HG03066 (cell line): Measurements from ENCODE around the gene SRGAP1.
"Not testable (repeated sequence)": the region's sequence is repeated elsewhere in the genome, so short reads cannot be mapped to it uniquely, and the experiment has no call there.

Source experiments
- ATAC-seq: cut with Tn5 transposase; IDR thresholded peaks from one replicate; pipeline ENCODE4 v1.9.1; 2021; ENCODE audit warnings: low read depth; ENCODE audit not compliant: unreplicated experiment

SRGAP1 gene

DNA sequence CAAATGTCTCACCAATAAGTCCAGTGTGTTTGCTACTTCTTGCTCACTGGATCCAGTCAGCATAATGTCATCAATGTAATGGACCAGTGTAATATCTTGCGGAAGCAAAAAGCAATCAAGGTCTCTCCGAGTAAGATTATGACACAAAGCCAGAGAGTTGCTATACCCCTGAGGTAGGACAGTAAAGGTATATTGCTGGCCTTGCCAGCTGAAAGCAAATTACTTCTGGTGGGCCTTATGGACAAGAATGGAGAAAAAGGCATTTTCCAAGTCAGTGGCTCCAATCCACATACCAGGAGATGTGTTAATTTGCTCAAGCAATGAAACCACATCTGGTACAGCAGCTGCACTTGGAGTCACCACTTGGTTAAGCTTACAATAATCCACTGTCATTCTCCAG, 288.2 kb downstream of the SRGAP1 start:
- not testable (repeated sequence) for ATAC-seq

GRCh38 chr12:64137117-64137516, 292.6 kb downstream of the SRGAP1 start:
- no peak for ATAC-seq

DNA sequence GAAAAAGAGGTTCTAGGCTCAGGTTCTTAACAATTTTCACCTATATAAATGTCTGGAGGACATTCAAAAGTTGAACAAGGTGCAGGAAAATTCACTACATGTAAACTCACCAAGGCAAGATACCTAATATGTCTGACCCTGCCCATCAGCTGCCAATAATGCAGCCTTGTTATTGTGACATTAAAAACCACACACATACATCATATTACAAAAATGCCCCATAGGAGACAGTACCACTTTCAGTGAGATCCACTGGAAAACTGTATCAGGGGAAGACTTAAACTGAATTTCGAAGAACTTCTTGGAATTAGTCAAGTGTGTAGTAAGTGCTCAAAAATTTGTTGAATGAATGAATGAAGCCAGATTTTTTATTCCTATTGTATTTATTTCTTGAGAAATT, 294.5 kb downstream of the SRGAP1 start:
- no peak for ATAC-seq

DNA sequence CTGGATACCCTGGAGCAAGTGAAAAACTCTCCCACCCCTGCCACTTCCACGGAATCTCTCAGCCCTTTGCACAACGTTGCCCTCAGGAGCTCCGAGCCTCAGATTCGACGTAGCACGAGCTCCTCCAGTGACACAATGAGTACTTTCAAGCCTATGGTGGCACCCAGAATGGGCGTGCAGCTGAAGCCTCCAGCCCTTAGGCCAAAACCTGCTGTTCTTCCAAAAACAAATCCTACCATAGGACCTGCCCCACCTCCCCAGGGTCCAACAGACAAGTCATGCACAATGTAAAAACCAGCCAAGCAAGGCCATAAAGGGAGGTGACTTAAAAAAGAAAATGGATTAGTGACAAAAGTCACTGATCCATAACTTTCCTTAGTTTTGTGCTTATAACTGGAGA, 297.9 kb downstream of the SRGAP1 start:
- ATAC-seq, result no peak

DNA sequence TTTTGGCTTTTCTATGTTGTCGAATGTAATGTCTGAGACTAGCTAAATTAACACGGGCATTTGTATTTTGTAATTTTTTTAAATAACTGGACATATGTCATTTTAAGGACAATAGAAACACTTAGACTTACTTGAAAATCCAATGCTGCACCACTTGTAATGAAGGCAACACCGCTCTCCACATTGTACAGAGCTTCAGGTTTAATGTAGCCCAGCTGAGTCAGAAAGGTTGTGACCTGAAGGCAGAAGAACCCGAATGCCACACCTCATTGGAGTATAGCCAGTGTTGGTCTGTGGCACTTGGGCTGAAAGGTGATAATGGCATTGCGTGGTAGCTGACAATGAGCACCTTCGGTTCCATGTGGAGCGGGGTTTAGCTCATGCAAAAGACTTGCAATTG, 298.3 kb downstream of the SRGAP1 start:
- no peak for ATAC-seq

DNA sequence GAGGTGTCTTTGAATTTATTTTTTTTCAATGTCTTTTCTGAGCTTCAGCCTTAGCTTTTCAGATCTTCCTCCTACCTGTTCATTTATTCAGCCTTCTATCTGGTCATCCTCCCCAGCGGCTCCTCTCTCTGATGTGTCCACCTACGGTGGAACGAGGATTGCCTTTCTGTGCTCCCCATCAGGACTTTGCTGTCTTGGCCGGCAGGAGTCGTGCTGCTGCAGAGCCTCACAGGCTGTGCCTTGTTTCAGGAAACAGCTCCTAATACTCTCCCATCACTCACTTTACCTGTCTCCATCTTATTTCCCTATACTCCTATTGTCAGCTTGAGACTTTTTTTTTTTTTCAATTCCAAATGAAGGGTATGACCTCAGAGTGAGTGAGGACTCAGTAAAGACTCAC, 300.7 kb downstream of the SRGAP1 start:
- ATAC-seq, result no peak

DNA sequence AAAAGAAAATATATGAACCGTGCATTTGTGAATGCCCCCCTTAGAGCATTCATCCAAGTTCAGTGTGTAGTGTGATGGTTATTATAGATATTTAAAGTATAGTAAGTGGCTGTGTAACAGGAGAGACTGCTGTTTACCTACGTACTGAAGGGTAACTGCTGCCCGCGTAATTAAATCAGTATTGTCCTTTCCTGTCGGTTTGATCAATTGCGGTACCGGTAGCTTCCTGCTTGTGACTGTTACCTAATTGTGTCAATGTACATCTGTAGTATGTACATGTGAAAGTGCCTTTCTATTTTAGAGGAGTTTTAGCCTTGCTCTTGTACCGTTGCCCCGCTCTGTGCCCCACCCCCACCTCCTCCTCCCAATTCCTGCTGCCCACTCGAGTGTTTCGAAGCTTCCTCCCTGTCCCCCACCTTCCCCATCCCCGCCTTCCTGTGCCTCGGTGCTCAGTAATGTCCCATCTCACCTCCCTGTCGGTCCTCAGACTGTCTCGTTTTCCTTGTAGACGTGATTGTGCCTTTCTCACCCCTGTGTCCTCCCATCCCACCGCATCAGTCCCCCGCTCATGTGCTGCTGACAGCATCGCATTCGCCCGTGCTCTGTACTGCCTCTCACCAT, 302.6 kb downstream of the SRGAP1 start:
- no peak for ATAC-seq

- ATAC-seq, result no peak
These were observed 303.4 kb downstream of the SRGAP1 start for GRCh38 chr12:64147875-64148274.

DNA sequence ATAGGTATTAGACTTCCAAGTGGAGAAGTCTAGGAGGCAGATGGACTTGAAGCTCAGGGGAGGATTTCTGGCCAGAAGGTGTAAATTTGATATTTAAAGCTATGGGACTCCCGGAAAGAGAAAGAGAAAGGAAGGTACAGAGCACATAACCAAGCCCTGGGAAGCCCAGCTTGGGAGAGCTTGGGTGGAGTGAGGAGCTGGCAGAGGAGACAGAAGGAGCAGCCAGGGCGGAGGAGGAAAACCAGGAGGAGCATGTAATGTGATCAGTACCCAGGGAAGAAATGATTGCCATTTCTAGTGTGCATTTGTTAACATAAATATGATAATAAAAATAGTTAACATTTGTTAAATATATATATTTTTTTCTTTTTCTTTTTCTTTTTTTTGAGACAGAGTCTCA, 310.2 kb downstream of the SRGAP1 start:
- no peak for ATAC-seq

DNA sequence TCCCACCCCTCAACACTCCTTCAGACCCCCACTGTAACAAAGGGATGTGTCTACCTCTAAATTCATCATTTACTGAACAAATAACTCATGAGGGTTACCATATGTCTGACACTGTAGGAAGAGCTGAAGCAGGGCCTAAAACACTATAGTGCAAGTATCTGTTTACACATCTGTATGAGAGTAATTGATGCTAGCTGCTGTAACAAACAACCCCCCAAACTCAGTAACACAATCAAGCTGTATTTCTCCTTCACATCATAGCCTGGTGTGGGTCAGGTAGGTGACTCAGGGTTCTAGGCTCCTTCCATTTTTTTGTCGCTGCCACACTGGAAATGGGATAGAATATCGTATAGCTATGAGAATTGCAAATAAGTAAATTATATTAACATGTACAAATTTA, 312.6 kb downstream of the SRGAP1 start:
- ATAC-seq, result no peak

GRCh38 chr12:64160021-64160710, 315.7 kb downstream of the SRGAP1 start:
- ATAC-seq, result no peak

DNA sequence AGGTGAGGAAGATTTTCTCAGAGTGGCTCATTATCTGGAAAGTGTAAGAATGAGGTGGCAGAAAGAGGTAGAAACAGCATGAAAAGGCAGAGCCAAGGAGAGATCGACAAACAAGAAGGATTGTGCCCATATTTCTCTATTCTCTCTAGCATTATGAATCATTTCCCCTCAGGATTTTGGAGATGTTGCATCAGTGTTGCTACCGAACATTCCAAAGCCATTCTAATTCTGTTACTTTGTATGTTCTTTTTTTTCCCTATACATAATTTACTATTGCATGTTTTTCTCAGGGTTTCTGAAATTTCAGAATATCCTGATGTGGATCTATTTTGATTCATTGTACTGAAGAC, 316.2 kb downstream of the SRGAP1 start:
- ATAC-seq, result no peak

DNA sequence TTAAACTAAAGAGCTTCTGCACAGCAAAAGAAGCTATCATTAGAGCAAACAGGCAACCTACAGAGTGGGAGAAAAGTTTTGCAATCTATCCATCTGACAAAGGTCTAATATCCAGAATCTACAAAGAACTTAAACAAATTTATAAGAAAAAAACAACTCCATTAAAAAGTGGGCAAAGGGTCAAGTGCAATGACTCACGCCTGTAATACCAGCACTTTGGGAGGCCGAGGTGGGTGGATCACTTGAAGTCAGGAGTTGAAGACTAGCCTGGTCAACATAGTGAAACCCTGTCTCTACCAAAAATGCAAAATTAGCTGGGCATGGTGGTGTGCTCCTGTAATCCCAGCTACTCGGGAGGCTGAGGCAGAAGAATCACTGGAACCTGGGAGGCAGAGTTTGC, 322.1 kb downstream of the SRGAP1 start:
- not testable (repeated sequence) for ATAC-seq

DNA sequence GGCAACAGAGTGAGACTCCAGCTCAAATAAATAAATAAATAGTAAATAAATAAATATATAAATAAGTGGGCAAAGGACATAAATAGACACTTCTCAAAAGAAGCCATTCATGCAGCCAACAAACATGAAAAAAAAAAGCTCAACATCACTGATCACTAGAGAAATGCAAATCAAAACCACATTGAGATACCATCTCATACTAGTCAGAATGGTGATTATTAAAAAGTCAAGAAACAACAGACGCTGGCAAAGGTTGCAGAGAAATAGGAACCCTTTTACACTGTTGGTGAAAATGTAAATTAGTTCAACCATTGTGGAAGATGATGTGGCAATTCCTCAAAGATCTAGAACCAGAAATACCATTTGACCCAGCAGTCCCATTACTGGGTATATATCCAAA, 322.5 kb downstream of the SRGAP1 start:
- not testable (repeated sequence) for ATAC-seq

- no peak for ATAC-seq
These were observed 325.5 kb downstream of the SRGAP1 start for GRCh38 chr12:64170024-64170423.

DNA sequence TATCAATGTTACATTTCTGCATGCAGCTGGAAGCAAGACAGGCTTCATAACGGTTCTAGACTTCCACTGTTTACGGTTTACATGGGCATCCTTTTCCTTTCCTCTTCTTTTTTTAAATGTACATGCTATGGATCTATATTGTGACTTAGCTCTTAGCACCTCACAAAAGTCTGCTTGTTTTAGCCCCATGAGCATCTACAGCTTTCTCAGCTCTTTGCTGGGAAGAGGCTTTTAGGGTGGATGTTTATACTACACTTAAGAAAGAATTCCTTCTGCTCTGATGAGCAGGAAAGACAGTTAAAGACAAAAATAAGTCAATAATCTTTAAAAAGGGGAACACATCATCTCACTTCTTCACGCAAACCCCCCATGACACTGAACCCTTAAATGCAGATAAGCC, 326.2 kb downstream of the SRGAP1 start:
- no peak for ATAC-seq

DNA sequence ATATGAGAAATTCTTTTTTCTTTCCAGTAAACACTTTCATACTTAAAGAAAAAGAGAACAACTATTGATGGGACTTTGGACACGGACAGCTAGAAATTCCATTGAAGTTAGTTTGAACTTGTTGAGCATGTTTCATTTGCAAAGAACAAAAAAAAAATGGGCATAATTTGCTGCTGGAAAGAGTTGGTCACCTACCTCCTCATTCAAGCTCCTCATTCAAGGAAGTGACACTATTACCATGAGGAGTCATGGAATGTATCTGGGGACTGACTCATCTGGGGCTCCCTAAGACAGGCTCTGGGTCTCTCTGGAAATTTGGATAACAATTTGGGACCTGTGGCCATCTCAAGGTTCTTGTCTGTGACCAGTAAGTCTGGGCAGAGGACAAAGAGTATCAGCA, 327.2 kb downstream of the SRGAP1 start:
- no peak for ATAC-seq

GRCh38 chr12:64172143-64172970, 327.9 kb downstream of the SRGAP1 start:
- ATAC-seq, result no peak

- no peak for ATAC-seq
These were observed 329.0 kb downstream of the SRGAP1 start for GRCh38 chr12:64173456-64173855.

DNA sequence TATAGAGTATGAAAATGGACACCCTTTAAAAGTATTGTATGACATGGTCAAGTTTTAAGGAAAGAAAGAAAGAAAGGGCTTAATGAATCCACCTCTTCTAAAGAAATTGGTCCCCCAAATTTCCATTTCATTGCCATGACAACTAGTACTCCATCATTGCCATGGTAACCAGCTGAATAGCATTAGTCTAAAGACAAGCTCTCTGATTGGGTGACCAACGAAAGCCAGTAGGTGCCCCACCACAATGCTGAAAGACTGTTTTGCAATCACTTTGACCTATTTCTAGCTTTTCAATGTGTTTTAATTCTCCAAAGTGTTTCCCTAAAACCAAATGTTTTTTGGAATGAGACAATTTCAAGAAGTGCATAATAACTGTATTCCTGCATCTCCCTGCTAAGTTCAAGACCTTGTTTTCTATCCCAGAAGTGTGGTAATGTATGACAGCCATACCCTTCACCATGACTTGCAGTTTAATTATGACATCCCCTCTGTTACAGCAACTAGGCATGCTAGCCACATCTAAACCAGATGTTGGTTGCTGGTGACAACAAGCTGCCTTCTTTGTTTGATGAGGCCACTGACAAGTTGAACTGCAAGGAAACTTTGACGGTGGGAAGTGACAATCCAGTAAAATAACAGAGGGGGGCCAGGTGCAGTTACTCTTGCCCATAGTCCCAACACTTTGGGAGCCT, 330.9 kb downstream of the SRGAP1 start:
- no peak for ATAC-seq

GRCh38 chr12:64177001-64177400, 332.5 kb downstream of the SRGAP1 start:
- ATAC-seq, result no peak
